Measurements from ENCODE around the gene KCNAB2. TPM values are rescaled to one million over a fixed set of nuclear protein-coding genes. Genes with fewer than 3 reads are reported as not detected.
A peak's percentile ranks its signal among the peaks of the same experiment; 100 is the strongest.

Gene KCNAB2
- total RNA-seq, 3 donors from 2014 or later, result 199 to 230 (median 202) TPM

DNA sequence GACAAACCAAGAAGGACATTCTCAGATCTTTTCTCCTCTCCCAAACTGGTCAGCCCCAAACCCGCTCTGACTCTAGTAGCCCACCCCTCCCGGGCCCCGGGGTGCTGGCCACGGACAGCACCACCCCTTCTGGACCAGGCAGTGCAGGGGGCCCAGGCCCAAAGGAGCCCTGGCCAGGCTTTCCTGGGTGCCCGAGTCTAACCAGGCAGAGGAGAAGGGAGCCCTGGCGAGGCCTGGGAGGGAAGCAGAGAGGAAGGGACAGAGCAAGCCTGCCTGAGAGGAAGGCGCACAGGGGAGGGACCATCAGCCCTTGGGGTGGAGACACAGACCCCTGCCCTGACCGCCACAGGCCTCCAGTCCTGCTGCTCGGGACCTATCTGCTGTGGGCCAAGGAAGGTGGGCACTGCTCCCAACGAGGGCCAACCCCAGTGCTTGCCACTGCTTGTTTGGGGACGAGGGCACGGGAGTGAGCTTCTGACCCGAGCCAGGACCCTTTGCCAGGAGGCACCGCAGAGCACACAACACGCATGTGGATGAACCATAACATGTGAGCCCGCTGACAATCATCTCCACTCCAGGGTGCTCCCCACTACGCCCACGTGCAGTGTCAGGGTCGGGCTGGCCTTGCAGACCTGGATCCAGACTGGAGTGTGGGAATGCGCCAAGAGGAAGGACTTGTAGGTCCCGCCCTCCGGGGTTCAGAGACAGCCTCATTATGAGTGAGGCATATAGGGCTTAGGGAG lies 57.6 kb downstream of the KCNAB2 start:
- Mint-ChIP-seq H3K27me3 (ENCODE audit: low read depth) (peaks cover under 1% of the 10 kb centered on the region), H3K36me3 (ENCODE audit: insufficient read depth) (peaks cover 4% of the 10 kb centered on the region), H3K4me3 (no peak overlapping the region), H3K9me3 (no peaks in the 10 kb centered on the region), H3K4me1 (ENCODE audit: low read depth) (no peaks in the 10 kb centered on the region)
- DNase-seq, result no peak
- no peak for ATAC-seq

DNA sequence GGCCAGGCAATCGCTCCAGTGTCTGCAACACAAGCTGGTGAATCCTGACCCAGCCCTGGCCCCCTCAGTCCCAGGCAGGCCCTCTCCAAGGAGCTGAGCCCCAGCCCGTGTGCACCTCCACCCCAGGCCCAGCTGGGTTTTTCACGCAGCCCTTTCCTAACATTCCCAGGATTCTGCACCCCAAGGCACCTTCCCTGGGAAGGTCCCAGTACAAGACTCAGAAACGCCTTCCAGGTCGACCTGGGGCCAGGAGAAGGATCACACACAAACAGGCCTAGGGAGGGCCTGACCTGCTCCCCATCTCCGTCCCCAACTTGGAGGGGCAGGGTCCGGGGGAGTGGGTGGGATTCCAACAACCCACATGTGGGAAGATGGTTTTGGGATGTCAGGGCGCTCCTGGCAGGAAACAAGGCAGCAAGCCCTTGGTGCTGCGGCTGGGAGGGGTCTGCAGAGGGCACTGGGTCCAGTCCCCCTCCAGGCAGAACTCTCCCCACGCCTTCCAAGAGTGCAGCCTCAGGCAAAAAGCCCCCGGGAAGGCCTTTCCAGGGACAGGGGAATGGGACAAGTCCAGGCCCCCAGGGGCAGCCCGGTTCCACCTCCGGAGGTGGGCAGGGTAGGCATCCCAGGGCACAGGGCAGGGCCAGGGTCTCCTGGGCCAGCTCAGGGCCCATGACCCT lies 58.3 kb downstream of the KCNAB2 start:
- Mint-ChIP-seq H3K4me1 (ENCODE audit: low read depth) (no peaks in the 10 kb centered on the region), H3K36me3 (ENCODE audit: insufficient read depth) (no peaks in the 10 kb centered on the region), H3K9me3 (no peaks in the 10 kb centered on the region), H3K27me3 (ENCODE audit: low read depth) (peaks cover 4% of the 10 kb centered on the region), H3K4me3 (no peak overlapping the region)
- DNase-seq (no peak), ATAC-seq (no peak)

DNA sequence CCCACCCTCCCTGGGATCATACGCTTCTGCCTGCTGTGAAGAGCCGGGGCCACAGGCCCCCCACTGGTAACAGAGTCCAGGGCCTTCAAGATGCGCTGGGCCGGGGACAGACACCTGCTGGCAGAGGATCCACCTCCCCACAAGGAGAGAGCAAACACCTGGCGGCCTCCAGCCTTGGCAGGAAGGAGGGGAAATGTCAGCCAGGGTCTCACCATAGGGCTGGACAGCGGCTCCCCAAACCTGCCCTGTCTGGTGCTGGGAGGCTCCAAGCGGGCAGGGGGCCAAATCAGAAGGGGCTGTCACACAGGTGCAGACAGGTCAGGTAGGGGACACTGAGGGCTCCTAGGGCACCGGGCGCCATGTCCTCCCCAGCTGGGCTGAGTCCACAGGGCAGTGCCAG lies 58.9 kb downstream of the KCNAB2 start:
- Mint-ChIP-seq H3K36me3 (ENCODE audit: insufficient read depth) (no peaks in the 10 kb centered on the region), H3K4me1 (ENCODE audit: low read depth) (no peaks in the 10 kb centered on the region), H3K27me3 (ENCODE audit: low read depth) (peaks cover 4% of the 10 kb centered on the region), H3K9me3 (no peaks in the 10 kb centered on the region), H3K4me3 (no peak overlapping the region)
- DNase-seq, result no peak
- ATAC-seq, result no peak

GRCh38 chr1:6105218-6105679 lies 59.6 kb downstream of the KCNAB2 start:
- DNase-seq (no peak), ATAC-seq (no peak)
- Mint-ChIP-seq H3K4me3 (no peak overlapping the region), H3K9me3 (no peaks in the 10 kb centered on the region), H3K4me1 (ENCODE audit: low read depth) (no peaks in the 10 kb centered on the region), H3K36me3 (ENCODE audit: insufficient read depth) (no peaks in the 10 kb centered on the region), H3K27me3 (ENCODE audit: low read depth) (peaks cover 5% of the 10 kb centered on the region)

DNA sequence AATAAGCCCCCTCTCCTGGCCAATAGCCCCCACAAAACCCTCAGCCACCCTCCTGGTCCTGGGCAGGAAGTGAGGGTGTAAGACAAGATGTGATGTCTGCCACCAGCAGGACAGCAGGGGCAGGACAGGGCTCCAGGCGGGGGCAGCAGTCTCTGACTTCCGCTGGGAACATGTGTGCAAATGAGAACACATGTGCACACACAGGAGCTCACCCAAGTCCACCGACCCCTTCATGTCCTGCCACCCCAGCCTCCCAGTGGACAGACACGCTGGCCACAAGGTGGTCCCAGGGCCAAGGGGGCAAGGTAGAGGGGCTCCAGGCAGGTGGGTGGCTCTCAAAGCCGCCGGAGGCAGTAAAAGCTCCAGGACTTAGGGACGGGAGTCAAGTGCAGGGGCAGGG lies 60.1 kb downstream of the KCNAB2 start:
- ATAC-seq (no peak), DNase-seq (no peak)
- no peaks in the 10 kb centered on the region for H3K36me3 Mint-ChIP-seq (ENCODE audit: insufficient read depth)
- H3K4me3 Mint-ChIP-seq, result no peak overlapping the region
- H3K4me1 Mint-ChIP-seq (ENCODE audit: low read depth), result no peaks in the 10 kb centered on the region
- no peaks in the 10 kb centered on the region for H3K9me3 Mint-ChIP-seq
- peaks cover 6% of the 10 kb centered on the region for H3K27me3 Mint-ChIP-seq (ENCODE audit: low read depth)

DNA sequence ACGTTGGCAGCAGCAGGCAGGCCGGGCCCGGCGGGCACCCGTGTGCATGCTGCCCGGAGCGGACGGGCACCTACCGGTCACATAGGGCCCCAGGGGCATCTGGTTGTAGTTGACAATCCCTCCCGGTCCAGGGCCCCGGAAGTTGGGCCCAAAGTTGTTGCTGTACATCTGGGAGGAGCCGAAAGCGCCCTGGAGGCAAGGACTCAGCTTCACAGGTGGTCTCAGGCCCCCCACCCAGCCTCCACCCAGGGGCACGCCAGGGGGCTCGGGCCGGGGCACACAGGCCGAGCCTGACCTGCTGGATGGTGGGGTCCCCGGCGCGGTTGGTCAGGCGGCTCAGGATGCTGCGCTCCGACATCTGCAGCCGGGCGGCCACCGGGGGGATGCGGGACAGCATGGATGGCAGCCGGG lies 60.6 kb downstream of the KCNAB2 start:
- H3K9me3 Mint-ChIP-seq, result no peaks in the 10 kb centered on the region
- ATAC-seq (no peak), DNase-seq (no peak)
- no peaks in the 10 kb centered on the region for H3K4me1 Mint-ChIP-seq (ENCODE audit: low read depth)
- no peaks in the 10 kb centered on the region for H3K36me3 Mint-ChIP-seq (ENCODE audit: insufficient read depth)
- H3K27me3 Mint-ChIP-seq (ENCODE audit: low read depth), result peaks cover 6% of the 10 kb centered on the region
- H3K4me3 Mint-ChIP-seq, result no peak overlapping the region

- ATAC-seq (no peak), DNase-seq (no peak)
- no peaks in the 10 kb centered on the region for H3K9me3 Mint-ChIP-seq
- H3K4me1 Mint-ChIP-seq (ENCODE audit: low read depth), result no peaks in the 10 kb centered on the region
- no peak overlapping the region for H3K4me3 Mint-ChIP-seq
- peaks cover 6% of the 10 kb centered on the region for H3K27me3 Mint-ChIP-seq (ENCODE audit: low read depth)
- no peaks in the 10 kb centered on the region for H3K36me3 Mint-ChIP-seq (ENCODE audit: insufficient read depth)
Measured at GRCh38 chr1:6106977-6107376, 61.3 kb downstream of the KCNAB2 start.

DNA sequence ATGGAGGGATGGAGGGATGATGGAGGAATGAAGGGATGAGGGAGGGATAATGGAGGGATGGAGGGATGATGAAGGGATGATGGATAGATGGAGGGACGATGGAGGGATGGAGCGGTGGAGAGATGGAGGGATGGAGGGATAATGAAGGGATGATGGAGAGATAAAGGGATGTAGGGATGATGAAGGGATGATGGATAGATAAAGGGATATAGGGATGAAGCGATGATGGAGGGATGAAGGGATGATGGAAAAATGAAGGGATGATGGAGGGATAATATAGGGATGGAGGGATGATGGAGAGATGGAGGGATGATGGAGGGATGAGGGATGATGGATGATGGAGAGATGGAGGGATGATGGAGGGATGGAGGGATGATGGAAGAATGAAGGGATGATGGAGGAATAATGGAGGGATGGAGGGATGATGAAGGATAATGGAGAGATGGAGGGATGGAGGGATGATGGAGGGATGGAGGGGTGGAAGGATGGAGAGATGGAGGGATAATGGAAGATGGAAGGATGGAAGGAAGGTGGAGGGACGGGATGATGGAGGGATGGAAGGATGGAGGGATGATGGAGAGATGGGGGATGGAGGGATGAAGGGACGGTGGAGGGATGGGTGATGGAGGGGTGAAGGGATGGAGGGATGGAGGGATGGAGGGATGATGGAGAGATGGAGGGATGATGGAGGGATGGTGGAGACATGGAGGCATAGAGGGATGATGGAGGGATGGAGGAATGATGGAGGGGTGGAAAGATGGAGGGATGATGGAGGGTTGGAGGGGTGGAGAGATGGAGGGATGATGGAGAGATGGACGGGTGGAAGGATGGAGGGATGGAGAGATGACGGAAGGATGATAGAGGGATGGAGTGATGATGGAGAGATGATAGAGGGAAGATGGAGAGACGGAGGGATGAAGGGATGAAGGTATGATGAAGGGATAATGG lies 62.0 kb downstream of the KCNAB2 start:
- no peaks in the 10 kb centered on the region for H3K36me3 Mint-ChIP-seq (ENCODE audit: insufficient read depth)
- no peaks in the 10 kb centered on the region for H3K9me3 Mint-ChIP-seq
- no peak overlapping the region for H3K4me3 Mint-ChIP-seq
- peaks cover 10% of the 10 kb centered on the region for H3K27me3 Mint-ChIP-seq (ENCODE audit: low read depth)
- no peaks in the 10 kb centered on the region for H3K4me1 Mint-ChIP-seq (ENCODE audit: low read depth)
- DNase-seq (no peak), ATAC-seq (no peak)

DNA sequence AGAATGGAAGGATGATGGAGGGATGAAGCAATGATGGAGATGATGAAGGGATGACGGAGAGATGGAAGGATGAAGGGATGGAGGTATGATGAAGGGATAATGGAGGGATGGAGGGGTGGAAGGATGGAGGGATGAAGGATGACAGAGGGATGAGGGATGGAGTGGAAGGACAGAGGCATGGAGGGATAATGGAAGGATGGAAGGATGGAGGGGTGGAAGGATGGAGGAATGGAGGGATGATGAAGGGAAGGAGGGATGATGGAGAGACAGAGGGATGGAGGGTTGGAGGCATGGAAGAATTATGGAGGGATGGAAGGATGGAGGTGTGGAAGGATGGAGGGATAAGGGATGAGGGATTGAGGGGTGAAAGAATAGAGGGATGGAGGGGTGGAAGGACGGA lies 62.8 kb downstream of the KCNAB2 start:
- Mint-ChIP-seq H3K27me3 (ENCODE audit: low read depth) (peaks cover 10% of the 10 kb centered on the region), H3K9me3 (no peaks in the 10 kb centered on the region), H3K36me3 (ENCODE audit: insufficient read depth) (no peaks in the 10 kb centered on the region), H3K4me3 (no peak overlapping the region), H3K4me1 (ENCODE audit: low read depth) (no peaks in the 10 kb centered on the region)
- no peak for ATAC-seq
- DNase-seq, result no peak

DNA sequence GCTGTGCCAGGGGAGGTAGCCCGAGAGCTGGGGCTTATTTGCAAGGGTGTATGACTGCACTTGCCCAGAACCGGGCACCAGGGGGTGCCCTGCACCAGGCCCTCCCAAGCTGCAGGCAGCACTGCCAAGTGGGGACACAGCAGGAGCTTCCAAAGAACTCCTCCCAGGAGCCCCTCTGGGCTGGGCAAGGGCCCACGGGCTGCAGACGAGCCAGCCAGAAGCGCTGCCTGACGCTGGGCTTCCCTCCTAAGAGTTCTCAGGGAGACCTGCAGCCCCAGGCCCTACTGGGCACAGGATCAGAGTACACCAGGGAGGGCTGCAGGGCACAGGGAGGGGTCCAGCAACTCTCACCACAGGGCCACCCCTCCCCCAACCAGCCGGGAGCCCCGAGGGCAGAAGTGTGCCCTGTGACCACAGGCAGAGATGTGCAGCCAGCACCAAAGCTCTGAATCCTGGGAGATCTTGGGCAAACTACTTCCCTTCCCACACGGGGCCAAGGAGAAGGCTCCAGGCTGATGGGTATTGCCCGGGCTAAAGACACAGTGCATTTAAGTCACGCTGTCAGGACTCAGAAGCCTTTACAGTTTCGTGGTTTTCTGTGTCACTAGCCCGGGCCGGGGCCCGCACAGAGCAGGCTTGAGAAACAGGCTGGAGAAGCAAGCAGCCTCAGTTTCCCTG lies 63.4 kb downstream of the KCNAB2 start:
- Mint-ChIP-seq H3K4me3 (no peak overlapping the region), H3K27me3 (ENCODE audit: low read depth) (peaks cover 10% of the 10 kb centered on the region), H3K4me1 (ENCODE audit: low read depth) (no peaks in the 10 kb centered on the region), H3K36me3 (ENCODE audit: insufficient read depth) (no peaks in the 10 kb centered on the region), H3K9me3 (no peaks in the 10 kb centered on the region)
- ATAC-seq (peak; percentile 81 to 89), DNase-seq (no peak)

DNA sequence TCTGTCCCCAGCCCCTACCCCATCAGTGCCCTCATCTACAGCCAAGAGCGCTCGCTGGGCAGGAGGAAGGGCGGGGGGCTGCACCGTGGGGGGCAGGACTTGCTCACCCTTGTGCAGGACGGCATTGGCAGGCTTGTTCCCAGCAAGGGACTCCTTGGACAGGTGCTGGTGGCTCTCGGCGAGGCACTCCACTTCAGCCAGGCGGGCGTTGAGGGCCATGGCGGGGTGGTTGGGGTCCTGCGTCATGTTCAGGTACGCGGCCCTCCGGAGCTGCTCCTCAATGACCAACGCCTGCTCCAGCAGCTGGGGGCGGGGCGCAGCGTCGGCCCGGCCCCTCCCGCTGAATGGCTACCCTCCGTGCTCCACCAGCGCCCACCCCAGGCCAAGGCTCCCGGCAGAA lies 64.0 kb downstream of the KCNAB2 start:
- no peaks in the 10 kb centered on the region for H3K9me3 Mint-ChIP-seq
- no peak overlapping the region for H3K4me3 Mint-ChIP-seq
- no peak for ATAC-seq
- H3K36me3 Mint-ChIP-seq (ENCODE audit: insufficient read depth), result no peaks in the 10 kb centered on the region
- H3K27me3 Mint-ChIP-seq (ENCODE audit: low read depth), result peaks cover 10% of the 10 kb centered on the region
- DNase-seq, result no peak
- H3K4me1 Mint-ChIP-seq (ENCODE audit: low read depth), result no peaks in the 10 kb centered on the region

- no peaks in the 10 kb centered on the region for H3K36me3 Mint-ChIP-seq (ENCODE audit: insufficient read depth)
- peaks cover 10% of the 10 kb centered on the region for H3K27me3 Mint-ChIP-seq (ENCODE audit: low read depth)
- no peaks in the 10 kb centered on the region for H3K9me3 Mint-ChIP-seq
- no peak for DNase-seq
- no peak overlapping the region for H3K4me3 Mint-ChIP-seq
- H3K4me1 Mint-ChIP-seq (ENCODE audit: low read depth), result no peaks in the 10 kb centered on the region
- ATAC-seq, result no peak
Measured at GRCh38 chr1:6110326-6110725, 64.6 kb downstream of the KCNAB2 start.

DNA sequence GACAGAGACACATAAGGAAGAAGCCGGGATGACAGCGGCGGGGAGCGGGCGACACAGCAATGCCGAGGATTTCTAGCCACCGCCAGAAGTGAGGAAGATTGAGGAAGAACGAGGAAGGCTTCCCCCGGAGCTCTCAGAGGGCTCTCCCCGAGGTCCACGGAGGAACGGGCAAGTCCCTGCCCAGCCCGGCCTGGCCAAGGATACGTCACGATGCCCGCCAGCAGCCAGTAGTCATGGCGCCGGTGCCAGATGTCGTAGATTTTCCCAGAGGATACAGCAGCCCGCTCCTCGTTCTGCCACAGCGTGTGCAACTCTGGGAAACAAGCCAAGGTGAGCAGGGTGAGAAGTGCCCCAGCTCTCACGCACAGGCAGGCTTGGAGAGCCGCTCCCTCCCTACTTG lies 65.9 kb downstream of the KCNAB2 start:
- Mint-ChIP-seq H3K9me3 (peaks cover under 1% of the 10 kb centered on the region), H3K4me3 (no peak overlapping the region), H3K27me3 (ENCODE audit: low read depth) (peaks cover 10% of the 10 kb centered on the region), H3K4me1 (ENCODE audit: low read depth) (no peaks in the 10 kb centered on the region), H3K36me3 (ENCODE audit: insufficient read depth) (no peaks in the 10 kb centered on the region)
- DNase-seq (no peak), ATAC-seq (no peak)
